Measurements from ENCODE around the gene MBTPS1. TPM values are rescaled to one million over a fixed set of nuclear protein-coding genes. Genes with fewer than 3 reads are reported as not detected.

Gene MBTPS1
- total and polyA plus RNA-seq, 4 donors = 45.5 to 130 (median 68.0) TPM

DNA sequence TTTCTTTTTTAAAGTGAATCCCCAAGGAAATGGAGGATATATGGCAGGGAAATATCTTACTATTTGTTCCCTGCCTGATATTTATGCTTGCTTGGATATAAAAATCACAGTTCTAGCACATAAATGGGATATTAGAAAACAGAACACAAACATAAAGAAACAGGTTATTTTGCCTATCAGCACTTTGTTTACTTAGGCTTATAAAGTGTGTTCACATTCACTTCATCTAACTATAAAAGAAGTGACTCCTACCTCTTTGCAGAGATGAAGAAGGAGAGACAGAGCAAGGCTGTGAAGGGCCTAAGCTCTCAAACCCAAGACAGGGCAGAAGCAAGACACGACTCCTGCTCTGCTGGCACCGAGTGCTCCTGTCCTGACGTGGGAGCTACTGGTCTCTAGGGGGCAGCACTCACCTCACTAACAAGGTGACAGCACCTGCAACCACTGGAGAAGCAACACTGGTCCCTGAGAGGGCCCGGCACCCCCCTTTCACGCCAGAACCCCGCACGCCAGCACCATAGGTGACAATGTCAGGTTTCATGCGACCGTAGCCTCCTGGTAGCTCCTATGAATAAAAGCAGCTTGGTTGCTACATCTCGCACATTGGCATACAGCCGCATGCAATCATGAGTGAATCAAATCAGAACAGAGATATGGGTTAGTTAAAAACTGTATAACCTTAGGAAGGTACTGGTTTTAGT lies 32.0 kb downstream of the MBTPS1 start:
- TF ChIP-seq, protein P1, sequence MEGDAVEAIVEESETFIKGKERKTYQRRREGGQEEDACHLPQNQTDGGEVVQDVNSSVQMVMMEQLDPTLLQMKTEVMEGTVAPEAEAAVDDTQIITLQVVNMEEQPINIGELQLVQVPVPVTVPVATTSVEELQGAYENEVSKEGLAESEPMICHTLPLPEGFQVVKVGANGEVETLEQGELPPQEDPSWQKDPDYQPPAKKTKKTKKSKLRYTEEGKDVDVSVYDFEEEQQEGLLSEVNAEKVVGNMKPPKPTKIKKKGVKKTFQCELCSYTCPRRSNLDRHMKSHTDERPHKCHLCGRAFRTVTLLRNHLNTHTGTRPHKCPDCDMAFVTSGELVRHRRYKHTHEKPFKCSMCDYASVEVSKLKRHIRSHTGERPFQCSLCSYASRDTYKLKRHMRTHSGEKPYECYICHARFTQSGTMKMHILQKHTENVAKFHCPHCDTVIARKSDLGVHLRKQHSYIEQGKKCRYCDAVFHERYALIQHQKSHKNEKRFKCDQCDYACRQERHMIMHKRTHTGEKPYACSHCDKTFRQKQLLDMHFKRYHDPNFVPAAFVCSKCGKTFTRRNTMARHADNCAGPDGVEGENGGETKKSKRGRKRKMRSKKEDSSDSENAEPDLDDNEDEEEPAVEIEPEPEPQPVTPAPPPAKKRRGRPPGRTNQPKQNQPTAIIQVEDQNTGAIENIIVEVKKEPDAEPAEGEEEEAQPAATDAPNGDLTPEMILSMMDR (IDR thresholded peaks at IDR 0.05; ENCODE audit: control extremely low read depth, extremely low read depth) = peak; percentile 52
- 48 to 55% methylated on average over 11 of the region's 11 CpGs for WGBS, 2 donors
- Histone ChIP-seq H3K27ac (ENCODE audit: low read depth in 1 of 2, low read length in 1 of 2) (no peak overlapping the region), H3K9me3 (ENCODE audit: control insufficient read depth in 4 of 4, insufficient read depth in 3 of 4, low read length in 3 of 4) (no peaks in the 10 kb centered on the region), H3K4me1 (ENCODE audit: control insufficient read depth in 5 of 5, insufficient read depth in 5 of 5, low read length in 5 of 5) (no peaks in the 10 kb centered on the region), H3K36me3 (ENCODE audit: control insufficient read depth in 4 of 4, insufficient read depth in 4 of 4, low read length in 4 of 4) (peaks cover 15 to 59% (median 41%) of the 10 kb centered on the region in 4 donors), H3K27me3 (ENCODE audit: control insufficient read depth in 3 of 3, insufficient read depth in 3 of 3, low read length in 2 of 3) (no peaks in the 10 kb centered on the region), H3K9ac (ENCODE audit: insufficient read depth in 1 of 2, low read length in 2 of 2) (no peak overlapping the region), H3K4me3 (no peak overlapping the region)
- DNase-seq = peak; percentile 47 to 67 (median 51)
- ATAC-seq (ENCODE audit: insufficient read depth, low FRiP score) = peak; percentile 81

DNA sequence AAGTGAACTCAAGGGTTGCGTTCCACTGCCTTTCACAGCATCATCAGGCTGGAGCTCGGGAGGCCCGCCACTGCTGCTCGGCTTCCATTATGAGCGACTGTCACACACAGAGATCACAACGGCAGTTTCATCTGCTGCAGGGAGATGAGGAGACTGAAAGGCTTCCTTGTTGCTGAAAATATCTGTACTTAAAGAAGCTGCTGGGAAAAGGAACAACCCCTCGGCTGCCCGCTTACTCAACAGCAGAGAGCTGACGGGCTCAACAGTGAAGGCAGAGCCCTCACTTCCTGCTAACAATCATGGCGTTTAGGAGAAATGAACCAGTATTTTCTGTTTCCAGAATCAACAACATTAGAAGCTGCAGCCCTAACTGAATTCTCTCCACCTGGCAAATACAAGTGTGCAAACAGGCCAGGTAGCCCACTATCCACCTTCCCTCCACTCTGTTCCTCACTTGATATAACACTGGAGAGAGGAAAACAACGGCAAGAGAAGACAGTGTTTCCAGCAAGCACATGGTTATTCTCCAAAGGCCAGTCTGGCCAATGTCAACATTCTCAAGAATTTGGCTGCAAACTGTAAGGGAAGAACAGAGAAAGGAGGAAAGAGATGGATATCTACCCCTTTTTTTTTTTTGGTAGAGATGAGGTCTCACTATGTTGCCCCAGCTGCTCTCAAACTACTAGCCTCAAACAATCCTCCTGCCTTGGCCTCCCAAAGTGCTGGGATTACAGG lies 33.7 kb downstream of the MBTPS1 start:
- DNase-seq = no peak
- Histone ChIP-seq H3K9ac (ENCODE audit: insufficient read depth in 1 of 2, low read length in 2 of 2) (no peak overlapping the region), H3K36me3 (ENCODE audit: control insufficient read depth in 4 of 4, insufficient read depth in 4 of 4, low read length in 4 of 4) (peaks cover 11 to 55% (median 32%) of the 10 kb centered on the region in 4 donors), H3K4me3 (no peak overlapping the region), H3K9me3 (ENCODE audit: control insufficient read depth in 4 of 4, insufficient read depth in 3 of 4, low read length in 3 of 4) (no peaks in the 10 kb centered on the region), H3K27ac (ENCODE audit: low read depth in 1 of 2, low read length in 1 of 2) (no peak overlapping the region), H3K4me1 (ENCODE audit: control insufficient read depth in 5 of 5, insufficient read depth in 5 of 5, low read length in 5 of 5) (no peaks in the 10 kb centered on the region), H3K27me3 (ENCODE audit: control insufficient read depth in 3 of 3, insufficient read depth in 3 of 3, low read length in 2 of 3) (no peaks in the 10 kb centered on the region)
- TF ChIP-seq, protein P1 (IDR thresholded peaks at IDR 0.05; ENCODE audit: control extremely low read depth, extremely low read depth) = no peak
- no peak for ATAC-seq (ENCODE audit: insufficient read depth, low FRiP score)
- 36 to 70% methylated on average over 11 of the region's 11 CpGs for WGBS, 2 donors

DNA sequence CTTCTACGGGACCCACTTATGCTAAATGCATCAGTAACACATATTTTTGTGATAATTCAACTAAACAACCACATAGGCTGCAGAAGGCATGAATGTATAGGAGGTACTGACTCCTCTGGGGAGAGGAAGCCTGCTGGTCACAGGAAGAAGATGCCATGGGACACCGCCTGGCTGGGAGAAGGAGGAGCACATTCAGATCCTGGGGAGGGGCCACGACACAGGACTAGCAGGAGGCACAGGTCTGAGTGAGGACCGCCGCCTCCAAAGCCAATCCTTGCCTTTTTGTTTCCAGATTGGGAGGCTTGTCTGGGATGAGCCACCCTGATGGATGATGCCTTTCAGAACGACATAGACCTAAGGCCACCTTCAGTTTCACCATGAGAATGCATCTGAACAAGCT lies 34.6 kb downstream of the MBTPS1 start:
- H3K9me3 ChIP-seq (ENCODE audit: control insufficient read depth in 4 of 4, insufficient read depth in 3 of 4, low read length in 3 of 4) = no peaks in the 10 kb centered on the region
- no peak overlapping the region for H3K4me3 ChIP-seq
- no peak overlapping the region for H3K9ac ChIP-seq (ENCODE audit: insufficient read depth in 1 of 2, low read length in 2 of 2)
- no peaks in the 10 kb centered on the region for H3K4me1 ChIP-seq (ENCODE audit: control insufficient read depth in 5 of 5, insufficient read depth in 5 of 5, low read length in 5 of 5)
- ATAC-seq (ENCODE audit: insufficient read depth, low FRiP score) (no peak), DNase-seq (no peak)
- WGBS, 2 donors = 84 to 89% methylated on average over 6 of the region's 6 CpGs
- TF ChIP-seq, protein P1 (IDR thresholded peaks at IDR 0.05; ENCODE audit: control extremely low read depth, extremely low read depth) = no peak
- H3K27ac ChIP-seq (ENCODE audit: low read depth in 1 of 2, low read length in 1 of 2) = no peak overlapping the region
- peaks cover 10 to 52% (median 30%) of the 10 kb centered on the region in 4 donors for H3K36me3 ChIP-seq (ENCODE audit: control insufficient read depth in 4 of 4, insufficient read depth in 4 of 4, low read length in 4 of 4)
- H3K27me3 ChIP-seq (ENCODE audit: control insufficient read depth in 3 of 3, insufficient read depth in 3 of 3, low read length in 2 of 3) = no peaks in the 10 kb centered on the region

All from lung (tissue), 12 donors.